ENCODE measurements around the gene C3orf18. TPM values are rescaled to one million over a fixed set of nuclear protein-coding genes. Genes with fewer than 3 reads are reported as not detected.

Gene C3orf18
- total RNA-seq, 4 donors from 2014 or later = 1.1 to 26.4 (median 3.2) TPM; not detected in 1

GRCh38 chr3:50586763-50587070, 19.2 kb upstream of the C3orf18 start:
- no peak for DNase-seq
- Histone ChIP-seq H3K4me3 (no peak overlapping the region), H3K27me3 (no peaks in the 10 kb centered on the region), H3K9me3 (no peaks in the 10 kb centered on the region), H3K27ac (no peak overlapping the region), H3K4me1 (peaks cover 0 to 10% (median 9%) of the 10 kb centered on the region in 4 donors), H3K36me3 (no peaks in the 10 kb centered on the region)
- TF ChIP-seq CTCF (IDR thresholded peaks at IDR 0.05) = no peak
- no peak for TF ChIP-seq POLR2A (IDR thresholded peaks at IDR 0.05)

GRCh38 chr3:50585919-50586762, 18.6 kb upstream of the C3orf18 start:
- H3K36me3 ChIP-seq = no peaks in the 10 kb centered on the region
- H3K27me3 ChIP-seq = no peaks in the 10 kb centered on the region
- H3K27ac ChIP-seq = no peak overlapping the region
- no peak for DNase-seq
- H3K9me3 ChIP-seq = no peaks in the 10 kb centered on the region
- no peak for TF ChIP-seq CTCF (IDR thresholded peaks at IDR 0.05)
- no peak overlapping the region for H3K4me3 ChIP-seq
- H3K4me1 ChIP-seq = peaks cover 0 to 8% (median 7%) of the 10 kb centered on the region in 4 donors

- peaks cover 0 to 11% (median 0%) of the 10 kb centered on the region in 3 donors for H3K36me3 ChIP-seq
- H3K27me3 ChIP-seq = no peaks in the 10 kb centered on the region
- TF ChIP-seq POLR2A (IDR thresholded peaks at IDR 0.05) = no peak
- no peak for TF ChIP-seq CTCF (IDR thresholded peaks at IDR 0.05)
- DNase-seq = no peak
- no peaks in the 10 kb centered on the region for H3K4me1 ChIP-seq
- peak overlapping the region in 2 of 4 donors; percentile 35 to 36 for H3K27ac ChIP-seq
- H3K9me3 ChIP-seq = no peaks in the 10 kb centered on the region
- H3K4me3 ChIP-seq = no peak overlapping the region
Observed at GRCh38 chr3:50584391-50584790, 16.8 kb upstream of the C3orf18 start.

- H3K27me3 ChIP-seq = no peaks in the 10 kb centered on the region
- H3K9me3 ChIP-seq = no peaks in the 10 kb centered on the region
- H3K4me1 ChIP-seq = no peaks in the 10 kb centered on the region
- peak overlapping the region in 1 of 4 donors; percentile 35 for H3K27ac ChIP-seq
- DNase-seq = peak in 1 of 3 donors; percentile 73
- peaks cover 0 to 11% (median 0%) of the 10 kb centered on the region in 3 donors for H3K36me3 ChIP-seq
- TF ChIP-seq POLR2A (IDR thresholded peaks at IDR 0.05) = no peak
- no peak for TF ChIP-seq CTCF (IDR thresholded peaks at IDR 0.05)
- no peak overlapping the region for H3K4me3 ChIP-seq
Observed at GRCh38 chr3:50583897-50584296, 16.4 kb upstream of the C3orf18 start.

GRCh38 chr3:50582083-50582482, 14.5 kb upstream of the C3orf18 start:
- Histone ChIP-seq H3K27me3 (no peaks in the 10 kb centered on the region), H3K4me1 (no peaks in the 10 kb centered on the region), H3K36me3 (peaks cover 0 to 23% (median 0%) of the 10 kb centered on the region in 3 donors), H3K9me3 (no peaks in the 10 kb centered on the region), H3K4me3 (no peak overlapping the region), H3K27ac (no peak overlapping the region)
- TF ChIP-seq CTCF (IDR thresholded peaks at IDR 0.05) (no peak), POLR2A (IDR thresholded peaks at IDR 0.05) (no peak)
- no peak for DNase-seq

Measured in Peyer's patch (tissue), 4 donors.